Measurements from ENCODE around the gene DCDC2C. TPM values are rescaled to one million over a fixed set of nuclear protein-coding genes. Genes with fewer than 3 reads are reported as not detected.

The DCDC2C gene
- total RNA-seq, 1 donor from 2014 or later: not detected

DNA sequence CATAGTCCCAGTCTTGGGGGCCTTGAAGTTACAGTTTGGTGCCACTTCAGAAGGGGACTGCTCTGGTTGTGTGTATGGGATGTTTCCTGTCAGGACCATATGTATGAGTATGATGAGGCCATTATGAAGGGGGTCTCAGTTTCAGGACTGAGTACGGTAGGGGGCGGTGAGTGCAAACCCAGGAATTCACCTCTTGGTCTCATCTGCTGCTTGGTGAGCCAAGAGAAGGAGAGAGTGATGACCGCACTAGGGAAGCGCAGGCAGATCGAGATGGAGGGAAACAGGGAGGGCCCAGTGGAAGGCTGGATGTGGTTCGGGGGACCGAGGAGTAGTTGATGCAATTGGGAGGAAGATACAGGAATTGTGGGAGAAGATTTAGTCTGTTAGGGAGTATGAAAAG, 28.5 kb downstream of the DCDC2C start:
- intact Hi-C loops (cut with DNase I): no loop called here
- Histone ChIP-seq H3K4me1 (no peaks in the 10 kb centered on the region), H3K27me3 (ENCODE audit: low read depth) (no peaks in the 10 kb centered on the region), H3K9me3 (no peaks in the 10 kb centered on the region), H3K36me3 (no peaks in the 10 kb centered on the region), H3K4me3 (no peak overlapping the region), H3K27ac (no peak overlapping the region)
- TF ChIP-seq, protein P1, sequence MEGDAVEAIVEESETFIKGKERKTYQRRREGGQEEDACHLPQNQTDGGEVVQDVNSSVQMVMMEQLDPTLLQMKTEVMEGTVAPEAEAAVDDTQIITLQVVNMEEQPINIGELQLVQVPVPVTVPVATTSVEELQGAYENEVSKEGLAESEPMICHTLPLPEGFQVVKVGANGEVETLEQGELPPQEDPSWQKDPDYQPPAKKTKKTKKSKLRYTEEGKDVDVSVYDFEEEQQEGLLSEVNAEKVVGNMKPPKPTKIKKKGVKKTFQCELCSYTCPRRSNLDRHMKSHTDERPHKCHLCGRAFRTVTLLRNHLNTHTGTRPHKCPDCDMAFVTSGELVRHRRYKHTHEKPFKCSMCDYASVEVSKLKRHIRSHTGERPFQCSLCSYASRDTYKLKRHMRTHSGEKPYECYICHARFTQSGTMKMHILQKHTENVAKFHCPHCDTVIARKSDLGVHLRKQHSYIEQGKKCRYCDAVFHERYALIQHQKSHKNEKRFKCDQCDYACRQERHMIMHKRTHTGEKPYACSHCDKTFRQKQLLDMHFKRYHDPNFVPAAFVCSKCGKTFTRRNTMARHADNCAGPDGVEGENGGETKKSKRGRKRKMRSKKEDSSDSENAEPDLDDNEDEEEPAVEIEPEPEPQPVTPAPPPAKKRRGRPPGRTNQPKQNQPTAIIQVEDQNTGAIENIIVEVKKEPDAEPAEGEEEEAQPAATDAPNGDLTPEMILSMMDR (IDR thresholded peaks at IDR 0.05): no peak
- DNase-seq (no peak), ATAC-seq (no peak)

DNA sequence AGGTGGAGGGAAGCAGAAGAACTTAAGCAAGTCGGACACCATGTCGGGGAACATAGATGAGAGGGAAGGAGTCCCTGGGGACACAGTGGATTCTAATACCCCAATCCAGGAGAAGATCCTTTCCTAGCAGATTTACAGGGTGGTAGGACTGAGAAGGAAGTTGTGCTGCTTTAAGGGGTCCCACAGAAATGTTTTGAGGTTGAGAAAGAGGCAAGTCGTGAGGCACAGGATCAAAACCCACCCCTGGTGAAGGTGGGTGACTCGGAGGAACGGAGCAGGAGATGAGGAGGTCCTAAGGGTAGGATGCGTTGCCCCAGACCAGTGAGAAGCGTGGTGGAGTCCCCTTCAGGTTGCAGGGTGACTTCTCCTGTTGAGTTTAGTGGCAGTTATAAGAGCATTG, 32.7 kb downstream of the DCDC2C start:
- no peak for ATAC-seq

DNA sequence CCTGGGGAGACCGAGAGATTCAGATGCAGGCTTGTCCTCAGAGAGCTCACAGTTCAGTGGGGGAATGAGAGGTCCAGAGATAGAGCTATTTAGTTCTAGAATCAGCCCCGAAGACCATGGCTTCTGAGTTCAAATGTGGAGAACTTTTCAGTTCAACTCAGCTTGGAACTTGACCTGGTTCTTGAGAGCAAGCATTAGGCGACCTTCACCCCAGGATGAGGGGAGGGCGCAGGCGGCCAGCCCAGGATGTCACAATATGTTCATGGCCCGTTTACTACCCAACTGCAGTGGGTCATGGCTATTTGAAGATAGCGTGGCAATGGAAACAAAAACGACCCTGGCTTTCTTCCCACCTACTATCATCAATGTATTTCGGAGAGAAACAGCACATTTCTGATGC, 33.8 kb downstream of the DCDC2C start:
- no peak for DNase-seq
- Histone ChIP-seq H3K4me1 (no peaks in the 10 kb centered on the region), H3K27me3 (ENCODE audit: low read depth) (no peaks in the 10 kb centered on the region), H3K9me3 (no peaks in the 10 kb centered on the region), H3K27ac (no peak overlapping the region), H3K36me3 (no peaks in the 10 kb centered on the region), H3K4me3 (no peak overlapping the region)
- TF ChIP-seq, protein P1 (IDR thresholded peaks at IDR 0.05): no peak
- intact Hi-C loops (cut with DNase I): no loop called here
- no peak for ATAC-seq

More for the DNA sequence above, 32.7 kb downstream of the DCDC2C start:
- TF ChIP-seq, protein P1 (IDR thresholded peaks at IDR 0.05): no peak
- no peaks in the 10 kb centered on the region for H3K4me1 ChIP-seq
- H3K9me3 ChIP-seq: no peaks in the 10 kb centered on the region
- intact Hi-C loops (cut with DNase I): no loop called here
- no peak for DNase-seq
- H3K4me3 ChIP-seq: no peak overlapping the region
- H3K36me3 ChIP-seq: no peaks in the 10 kb centered on the region
- no peaks in the 10 kb centered on the region for H3K27me3 ChIP-seq (ENCODE audit: low read depth)
- H3K27ac ChIP-seq: no peak overlapping the region

DNA sequence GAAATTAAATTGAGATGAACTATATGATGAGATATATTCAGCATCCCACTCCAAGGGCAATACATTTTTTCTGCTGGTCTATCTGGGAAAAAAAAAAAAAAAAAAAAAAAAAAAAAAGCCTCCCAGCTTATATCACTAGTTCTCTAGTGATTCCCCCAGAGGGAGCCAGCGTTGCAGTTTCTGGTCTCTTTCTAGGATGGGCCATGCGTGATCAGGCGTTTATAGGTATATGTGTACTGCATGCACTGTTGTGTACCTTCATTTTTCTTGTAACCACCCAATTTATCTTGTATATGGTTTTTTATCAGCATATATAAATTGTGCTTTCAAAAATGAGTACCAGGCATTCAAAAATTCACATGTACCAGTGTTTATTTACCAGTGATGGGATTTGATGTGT, 35.1 kb downstream of the DCDC2C start:
- DNase-seq (no peak), ATAC-seq (no peak)
- Histone ChIP-seq H3K36me3 (no peaks in the 10 kb centered on the region), H3K27ac (no peak overlapping the region), H3K9me3 (no peaks in the 10 kb centered on the region), H3K4me1 (no peaks in the 10 kb centered on the region), H3K27me3 (ENCODE audit: low read depth) (no peaks in the 10 kb centered on the region), H3K4me3 (no peak overlapping the region)
- TF ChIP-seq, protein P1 (IDR thresholded peaks at IDR 0.05): no peak
- intact Hi-C loops (cut with DNase I): no loop called here

DNA sequence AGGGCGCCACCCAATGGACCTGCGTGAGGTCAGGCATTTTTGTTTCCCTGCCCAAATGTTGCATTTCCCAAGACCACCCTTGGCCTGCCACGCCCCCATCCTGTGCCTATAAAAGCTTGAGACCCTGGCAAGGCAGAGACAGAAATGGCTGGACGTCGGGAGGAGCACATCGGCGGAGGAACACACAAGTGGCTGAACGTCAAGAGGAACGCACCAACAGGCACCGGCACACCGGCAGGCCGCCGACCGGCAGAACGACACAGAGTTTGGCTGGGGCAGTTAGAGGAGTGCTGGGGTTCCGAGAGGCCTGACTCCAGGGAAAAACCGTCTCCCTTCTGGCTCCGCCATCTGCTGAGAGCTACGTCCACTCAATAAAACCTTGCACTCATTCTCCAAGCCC, 35.9 kb downstream of the DCDC2C start:
- no peaks in the 10 kb centered on the region for H3K4me1 ChIP-seq
- ATAC-seq (no peak), DNase-seq (no peak)
- TF ChIP-seq, protein P1 (IDR thresholded peaks at IDR 0.05): no peak
- H3K36me3 ChIP-seq: no peaks in the 10 kb centered on the region
- H3K9me3 ChIP-seq: no peaks in the 10 kb centered on the region
- H3K27me3 ChIP-seq (ENCODE audit: low read depth): no peaks in the 10 kb centered on the region
- intact Hi-C loops (cut with DNase I): no loop called here
- no peak overlapping the region for H3K4me3 ChIP-seq
- no peak overlapping the region for H3K27ac ChIP-seq

DNA sequence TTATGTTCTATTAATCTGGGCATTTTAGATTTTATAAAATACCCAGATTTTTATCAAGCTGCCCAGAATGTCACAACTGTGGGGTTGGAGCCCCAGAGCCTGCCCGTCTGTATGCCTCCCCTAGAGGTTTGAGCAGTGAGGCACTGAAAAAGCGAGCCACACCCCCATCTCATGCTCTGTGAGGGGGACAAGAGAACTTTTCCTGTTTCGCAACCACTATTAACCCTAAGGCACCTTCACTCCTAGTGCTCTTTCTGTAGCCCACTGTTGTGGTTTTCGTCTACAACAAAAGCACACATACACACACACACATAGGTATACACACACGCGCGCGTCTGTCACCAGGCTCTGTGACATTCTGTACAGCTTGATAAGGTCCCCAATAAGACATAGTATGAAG, 38.0 kb downstream of the DCDC2C start:
- no peak for ATAC-seq
- Histone ChIP-seq H3K9me3 (no peaks in the 10 kb centered on the region), H3K4me1 (no peaks in the 10 kb centered on the region), H3K27me3 (ENCODE audit: low read depth) (no peaks in the 10 kb centered on the region), H3K4me3 (no peak overlapping the region), H3K27ac (no peak overlapping the region), H3K36me3 (no peaks in the 10 kb centered on the region)
- DNase-seq: no peak
- intact Hi-C loops (cut with DNase I): no loop called here
- TF ChIP-seq, protein P1 (IDR thresholded peaks at IDR 0.05): no peak

Data from lower lobe of right lung (tissue), 2 donors.